ENCODE results near the gene RAB5IF. TPM values are rescaled to one million over a fixed set of nuclear protein-coding genes. Genes with fewer than 3 reads are reported as not detected.
"Not testable (repeated sequence)": the region's sequence is repeated elsewhere in the genome, so short reads cannot be mapped to it uniquely, and the experiment has no call there.

RAB5IF gene, protein sequence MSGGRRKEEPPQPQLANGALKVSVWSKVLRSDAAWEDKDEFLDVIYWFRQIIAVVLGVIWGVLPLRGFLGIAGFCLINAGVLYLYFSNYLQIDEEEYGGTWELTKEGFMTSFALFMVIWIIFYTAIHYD
- 10 to 100 TPM; 60.2 to 69.9 (median 62.9) TPM for total RNA-seq
- polyA plus RNA-seq = 74.3 TPM
- long read RNA-seq, donor 1, transcript RAB5IF-202 (4 exons, 1,114 nt) = major isoform, 71 of 80 reads
- long read RNA-seq, donor 1, partial matches to known transcripts = 0 of 80 reads
- long read RNA-seq, donor 1, other reads (novel, unspliced or antisense) = 4 of 80 reads
- long read RNA-seq, donor 2, transcript RAB5IF-202 (4 exons, 1,114 nt) = major isoform, 35 of 38 reads
- long read RNA-seq, donor 2, partial matches to known transcripts = 0 of 38 reads
- long read RNA-seq, donor 2, other reads (novel, unspliced or antisense) = 1 of 38 reads
- long read RNA-seq, donor 3, transcript RAB5IF-202 (4 exons, 1,114 nt) = major isoform, 15 of 18 reads
- long read RNA-seq, donor 3, partial matches to known transcripts = 0 of 18 reads
- long read RNA-seq, donor 3, other reads (novel, unspliced or antisense) = 2 of 18 reads
- long read RNA-seq, donor 4, transcript RAB5IF-202 (4 exons, 1,114 nt) = major isoform, 30 of 34 reads
- long read RNA-seq, donor 4, partial matches to known transcripts = 1 of 34 reads
- long read RNA-seq, donor 4, other reads (novel, unspliced or antisense) = 2 of 34 reads

DNA sequence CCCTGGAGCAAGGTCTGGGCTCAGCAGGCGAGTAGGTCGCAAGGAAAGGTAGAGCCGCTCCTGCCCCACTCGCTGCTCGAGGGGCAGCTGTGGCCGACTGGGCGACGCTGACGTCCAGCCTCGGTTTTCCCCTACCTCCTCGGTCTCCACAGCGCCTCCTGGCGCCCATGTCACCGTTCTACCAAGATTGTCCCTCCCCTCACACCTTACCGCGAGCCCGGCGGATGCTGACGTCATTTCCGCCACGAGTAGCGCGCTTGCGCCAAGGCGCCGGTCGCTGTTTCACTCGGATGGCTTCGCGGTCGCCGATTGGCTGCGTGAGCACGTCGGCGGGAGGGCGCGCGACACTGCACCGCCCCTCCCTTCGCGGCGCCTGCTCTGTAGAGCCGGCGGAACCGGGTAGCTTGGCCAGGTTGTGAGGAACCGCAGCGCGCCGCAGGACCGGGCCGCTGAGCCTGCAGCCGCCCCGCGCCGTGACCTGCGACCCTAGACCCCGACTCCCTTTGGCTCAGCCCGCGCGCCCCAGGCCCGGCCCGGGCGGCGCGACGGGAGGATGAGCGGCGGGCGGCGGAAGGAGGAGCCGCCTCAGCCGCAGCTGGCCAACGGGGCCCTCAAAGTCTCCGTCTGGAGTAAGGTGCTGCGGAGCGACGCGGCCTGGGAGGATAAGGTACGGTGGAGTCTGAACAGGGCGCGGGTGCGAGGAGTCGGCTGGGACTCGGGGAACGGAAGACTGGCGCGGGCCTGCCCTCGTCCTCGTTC is at the start of gene RAB5IF:
Gene RAB5IF (plus strand): TSS at position 381 of the 759 bp plus-strand sequence. CDS start 173 bp downstream, at position 554.
- H3K27me3 ChIP-seq (ENCODE audit: control insufficient read depth, insufficient read depth) = no peaks in the 10 kb centered on the region
- DNase-seq (peak; percentile 99 to 100 (median 100)), ATAC-seq (peak; percentile 96 to 97)
- H3K9me3 ChIP-seq (ENCODE audit: control insufficient read depth, low read length) = no peaks in the 10 kb centered on the region
- H3K4me3 ChIP-seq (ENCODE audit: low read length) = peak within 1 kb of the TSS; percentile 78
- peak within 1 kb of the TSS; percentile 89 for H3K27ac ChIP-seq (ENCODE audit: low read length)
- WGBS = under 1% methylated on average over 90 of the region's 90 CpGs
- peaks cover 2% of the 10 kb centered on the region for H3K4me1 ChIP-seq (ENCODE audit: control insufficient read depth, insufficient read depth, low read length)
- intact Hi-C loops (cut with DNase I) = loop anchor here in 2 of 4 donors (2.0 to 10.0 kb wide), 2 partner anchors 49 to 139 kb away; partner anchors contain the start of gene NDRG3 (in 1 of the 2)

DNA sequence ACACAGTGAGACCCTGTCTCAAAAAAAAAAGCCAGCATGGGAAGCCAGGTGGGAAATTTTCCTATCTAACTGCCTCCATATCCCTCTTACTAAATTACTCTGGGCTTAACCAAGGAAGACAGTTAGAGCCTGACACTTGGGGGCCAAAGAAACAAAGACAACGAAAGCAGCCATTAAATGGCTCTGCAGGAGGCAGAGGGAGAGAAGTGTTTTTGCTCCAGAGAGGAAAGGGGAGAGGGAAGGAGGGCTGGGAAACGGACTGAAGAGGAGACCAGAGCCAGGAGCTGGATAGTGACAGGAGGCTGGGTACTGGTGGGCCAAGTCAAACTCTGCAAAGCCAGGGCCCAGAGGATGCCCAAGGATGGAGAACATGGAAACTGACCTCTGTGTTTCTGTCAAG is 42.9 kb upstream of the RAB5IF start:
- DNase-seq (peak in 1 of 3 donors; percentile 5), ATAC-seq (no peak)
- intact Hi-C loops (cut with DNase I) = no loop called here
- H3K4me1 ChIP-seq (ENCODE audit: control insufficient read depth, insufficient read depth, low read length) = no peaks in the 10 kb centered on the region
- H3K9me3 ChIP-seq (ENCODE audit: control insufficient read depth, low read length) = no peaks in the 10 kb centered on the region
- 79% methylated on average over 2 of the region's 2 CpGs for WGBS
- no peak overlapping the region for H3K4me3 ChIP-seq (ENCODE audit: low read length)
- H3K27ac ChIP-seq (ENCODE audit: low read length) = no peak overlapping the region
- H3K27me3 ChIP-seq (ENCODE audit: control insufficient read depth, insufficient read depth) = no peaks in the 10 kb centered on the region

DNA sequence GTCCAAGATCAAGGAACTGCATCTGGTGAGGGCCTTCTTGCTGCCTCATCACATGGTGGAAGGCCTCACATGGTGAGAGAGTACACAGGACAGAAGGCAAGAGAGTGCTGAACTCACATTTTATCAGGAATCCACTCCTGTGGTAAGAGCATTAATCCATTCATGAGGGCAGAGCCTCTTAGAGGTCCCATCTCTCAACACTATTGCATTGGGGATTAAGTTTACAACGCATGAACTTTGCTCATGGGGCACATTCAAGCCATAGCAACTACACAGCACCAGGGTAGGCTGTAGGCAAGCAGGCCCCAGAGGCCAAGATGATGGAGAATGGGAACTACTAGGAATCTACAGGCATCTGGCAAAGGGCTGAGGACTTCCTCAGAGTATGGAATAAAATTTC is 42.2 kb upstream of the RAB5IF start:
- no peak overlapping the region for H3K27ac ChIP-seq (ENCODE audit: low read length)
- no peaks in the 10 kb centered on the region for H3K4me1 ChIP-seq (ENCODE audit: control insufficient read depth, insufficient read depth, low read length)
- intact Hi-C loops (cut with DNase I) = no loop called here
- no peak for DNase-seq
- H3K9me3 ChIP-seq (ENCODE audit: control insufficient read depth, low read length) = no peaks in the 10 kb centered on the region
- WGBS = 92% methylated on average over 1 of the region's 1 CpG
- no peaks in the 10 kb centered on the region for H3K27me3 ChIP-seq (ENCODE audit: control insufficient read depth, insufficient read depth)
- no peak overlapping the region for H3K4me3 ChIP-seq (ENCODE audit: low read length)
- ATAC-seq = no peak

DNA sequence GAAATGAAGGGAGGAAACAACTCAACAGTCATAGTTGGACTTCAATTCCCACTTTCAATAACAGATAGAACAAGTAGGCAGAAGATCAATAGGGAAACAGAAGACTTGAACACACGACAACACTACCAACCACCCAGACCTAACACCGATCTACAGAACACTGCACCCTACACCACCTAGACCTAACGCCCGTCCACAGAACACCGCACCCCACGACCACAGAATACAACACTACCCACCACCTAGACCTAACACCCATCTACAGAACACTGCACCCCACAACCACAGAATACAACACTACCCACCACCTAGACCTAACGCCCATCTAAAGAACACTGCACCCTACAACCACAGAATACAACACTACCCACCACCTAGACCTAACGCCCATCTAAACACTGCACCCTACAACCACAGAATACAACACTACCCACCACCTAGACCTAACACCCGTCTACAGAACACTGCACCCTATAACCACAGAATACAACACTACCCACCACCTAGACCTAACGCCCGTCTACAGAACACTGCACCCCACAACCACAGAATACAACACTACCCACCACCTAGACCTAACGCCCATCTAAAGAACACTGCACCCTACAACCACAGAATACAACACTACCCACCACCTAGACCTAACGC is 41.4 kb upstream of the RAB5IF start:
- intact Hi-C loops (cut with DNase I); H3K27ac ChIP-seq (ENCODE audit: low read length); DNase-seq; H3K4me1 ChIP-seq (ENCODE audit: control insufficient read depth, insufficient read depth, low read length); H3K27me3 ChIP-seq (ENCODE audit: control insufficient read depth, insufficient read depth); ATAC-seq; H3K4me3 ChIP-seq (ENCODE audit: low read length); H3K9me3 ChIP-seq (ENCODE audit: control insufficient read depth, low read length): not testable (repeated sequence)
- 96% methylated on average over 13 of the region's 13 CpGs for WGBS

DNA sequence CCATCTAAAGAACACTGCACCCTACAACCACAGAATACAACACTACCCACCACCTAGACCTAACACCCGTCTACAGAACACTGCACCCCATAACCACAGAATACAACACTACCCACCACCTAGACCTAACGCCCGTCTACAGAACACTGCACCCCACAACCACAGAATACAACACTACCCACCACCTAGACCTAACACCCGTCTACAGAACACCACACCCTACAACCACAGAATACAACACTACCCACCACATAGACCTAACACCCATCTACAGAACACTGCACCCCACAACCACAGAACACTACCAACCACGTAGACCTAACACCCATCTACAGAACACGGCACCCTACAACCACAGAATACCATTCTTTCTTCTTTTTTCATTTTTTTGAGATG is 40.9 kb upstream of the RAB5IF start:
- H3K9me3 ChIP-seq (ENCODE audit: control insufficient read depth, low read length); H3K4me1 ChIP-seq (ENCODE audit: control insufficient read depth, insufficient read depth, low read length); intact Hi-C loops (cut with DNase I); H3K27ac ChIP-seq (ENCODE audit: low read length); ATAC-seq; H3K4me3 ChIP-seq (ENCODE audit: low read length); DNase-seq; H3K27me3 ChIP-seq (ENCODE audit: control insufficient read depth, insufficient read depth): not testable (repeated sequence)
- WGBS = 94% methylated on average over 6 of the region's 6 CpGs

DNA sequence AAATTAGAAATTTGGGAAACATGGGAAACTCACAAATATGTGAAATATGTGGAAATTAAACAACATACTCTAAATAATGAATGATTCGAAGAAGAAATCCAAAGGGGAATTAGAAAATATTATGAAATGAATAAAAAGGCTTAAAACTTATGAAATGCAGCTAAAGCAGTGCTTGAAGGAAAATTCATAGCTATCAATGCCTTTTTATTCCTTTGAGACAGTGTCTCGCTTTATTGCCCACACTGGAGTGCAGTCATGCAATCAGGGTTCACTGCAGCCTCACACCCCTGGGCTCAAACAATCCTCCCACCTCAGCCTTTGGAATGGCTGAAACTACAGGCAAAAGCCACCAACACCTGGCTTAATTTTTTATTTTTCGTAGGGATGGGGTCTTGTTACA is 40.1 kb upstream of the RAB5IF start:
- Histone ChIP-seq H3K9me3 (ENCODE audit: control insufficient read depth, low read length) (no peaks in the 10 kb centered on the region), H3K27me3 (ENCODE audit: control insufficient read depth, insufficient read depth) (no peaks in the 10 kb centered on the region), H3K27ac (ENCODE audit: low read length) (no peak overlapping the region), H3K4me3 (ENCODE audit: low read length) (no peak overlapping the region), H3K4me1 (ENCODE audit: control insufficient read depth, insufficient read depth, low read length) (no peaks in the 10 kb centered on the region)
- 93% methylated on average over 3 of the region's 3 CpGs for WGBS
- no peak for DNase-seq
- no peak for ATAC-seq
- intact Hi-C loops (cut with DNase I) = no loop called here

DNA sequence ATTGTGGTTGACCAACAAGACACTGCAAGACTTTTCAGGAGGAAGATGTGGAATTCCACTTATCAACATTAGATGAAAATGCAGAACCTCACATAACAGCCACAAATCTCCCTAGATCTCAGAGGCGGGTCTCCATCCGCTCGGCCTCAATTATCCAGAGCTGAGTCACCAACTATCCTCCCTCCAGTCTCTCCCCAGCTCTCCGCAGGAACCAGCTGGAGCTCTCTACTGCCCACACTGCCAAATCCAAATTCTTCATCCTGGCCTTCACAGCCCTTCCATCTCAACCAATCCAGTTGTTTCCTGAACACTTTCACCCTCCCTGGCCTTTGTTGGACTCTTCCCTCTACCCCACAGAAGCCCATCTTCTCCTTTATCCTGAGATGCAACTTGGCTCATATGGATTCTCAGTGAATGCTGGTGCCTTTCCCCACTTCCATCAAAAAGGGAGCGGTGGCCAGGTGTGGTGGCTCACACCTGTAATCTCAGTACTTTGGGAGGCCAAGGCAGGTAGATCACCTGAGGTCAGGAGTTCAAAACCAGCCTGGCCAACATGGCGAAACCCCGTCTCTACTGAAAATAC is 35.6 kb upstream of the RAB5IF start:
- no peak overlapping the region for H3K27ac ChIP-seq (ENCODE audit: low read length)
- 63% methylated on average over 7 of the region's 7 CpGs for WGBS
- H3K27me3 ChIP-seq (ENCODE audit: control insufficient read depth, insufficient read depth) = no peaks in the 10 kb centered on the region
- intact Hi-C loops (cut with DNase I) = no loop called here
- H3K9me3 ChIP-seq (ENCODE audit: control insufficient read depth, low read length) = no peaks in the 10 kb centered on the region
- no peak overlapping the region for H3K4me3 ChIP-seq (ENCODE audit: low read length)
- H3K4me1 ChIP-seq (ENCODE audit: control insufficient read depth, insufficient read depth, low read length) = no peaks in the 10 kb centered on the region
- ATAC-seq = no peak
- DNase-seq = no peak

DNA sequence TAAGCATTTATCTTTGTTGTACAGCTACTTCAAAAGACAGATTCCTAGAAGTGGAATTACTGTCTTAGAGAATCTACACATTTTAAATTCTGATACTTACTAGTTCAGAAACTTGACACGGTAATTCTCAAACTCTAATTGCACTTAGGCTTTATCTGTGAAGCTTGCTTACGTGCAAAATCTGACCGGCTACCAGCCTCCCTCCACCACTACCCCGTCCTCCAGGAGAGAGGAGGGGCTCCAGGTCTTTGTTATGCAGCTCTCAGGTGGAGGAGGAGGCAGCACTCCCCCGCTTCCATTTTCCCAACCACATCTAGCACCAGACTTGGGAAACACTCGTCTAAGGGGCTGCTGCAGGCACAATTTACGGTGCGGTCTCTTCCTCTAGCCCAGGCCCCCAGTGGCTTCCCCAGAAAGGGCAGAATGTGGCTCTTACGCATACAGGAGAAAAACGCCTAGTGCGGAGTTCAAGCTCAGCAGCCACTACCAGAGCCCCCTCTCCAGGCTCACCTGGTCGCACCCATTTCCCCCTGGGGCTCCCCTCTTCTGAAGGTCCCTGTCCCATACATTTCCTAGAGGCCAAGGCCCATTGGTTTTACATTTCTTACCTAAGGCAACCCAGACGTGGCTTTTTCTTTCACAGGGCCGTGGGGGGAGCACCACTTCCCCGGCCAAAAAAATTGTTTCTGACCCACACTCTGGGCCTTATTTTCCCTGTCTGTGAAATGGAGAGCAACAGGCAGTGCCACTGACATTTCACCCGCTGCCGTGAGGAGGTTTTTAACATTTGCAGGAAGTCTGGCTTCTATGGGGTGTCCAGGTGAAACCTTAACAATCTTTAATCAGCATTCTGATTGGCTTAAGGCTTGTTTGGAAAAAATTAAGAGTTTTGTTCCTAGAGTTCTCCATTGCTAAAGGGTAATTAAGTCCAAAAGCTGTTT is 33.7 kb upstream of the RAB5IF start:
- Histone ChIP-seq H3K4me1 (ENCODE audit: control insufficient read depth, insufficient read depth, low read length) (peaks cover 3% of the 10 kb centered on the region), H3K27ac (ENCODE audit: low read length) (peak overlapping the region; percentile 92), H3K9me3 (ENCODE audit: control insufficient read depth, low read length) (no peaks in the 10 kb centered on the region), H3K27me3 (ENCODE audit: control insufficient read depth, insufficient read depth) (no peaks in the 10 kb centered on the region), H3K4me3 (ENCODE audit: low read length) (no peak overlapping the region)
- ATAC-seq (no peak), DNase-seq (no peak)
- intact Hi-C loops (cut with DNase I) = no loop called here
- 53% methylated on average over 17 of the region's 17 CpGs for WGBS

DNA sequence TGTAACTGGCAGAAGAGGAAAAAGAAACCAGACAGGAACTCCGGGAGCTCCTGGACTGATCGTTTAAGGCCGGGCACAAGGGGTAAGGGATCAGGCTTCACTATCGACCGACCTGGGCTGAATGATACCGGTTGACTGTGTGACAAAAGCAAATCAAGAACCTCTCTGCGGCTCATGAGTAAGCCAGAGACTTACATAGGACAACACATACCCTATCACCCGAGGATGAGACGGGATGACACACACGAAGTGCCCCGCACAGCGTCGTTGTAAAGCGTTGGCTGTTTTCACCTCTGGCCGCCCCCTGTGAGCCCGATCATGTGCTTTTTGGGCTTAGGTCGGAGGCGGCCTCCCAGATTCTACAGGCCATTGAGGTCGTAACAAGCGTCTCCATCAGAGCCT is 32.9 kb upstream of the RAB5IF start:
- Histone ChIP-seq H3K27ac (ENCODE audit: low read length) (peak overlapping the region; percentile 92), H3K9me3 (ENCODE audit: control insufficient read depth, low read length) (no peaks in the 10 kb centered on the region), H3K4me3 (ENCODE audit: low read length) (peak overlapping the region; percentile 98), H3K27me3 (ENCODE audit: control insufficient read depth, insufficient read depth) (no peaks in the 10 kb centered on the region), H3K4me1 (ENCODE audit: control insufficient read depth, insufficient read depth, low read length) (peaks cover 3% of the 10 kb centered on the region)
- intact Hi-C loops (cut with DNase I) = no loop called here
- 16% methylated on average over 20 of the region's 20 CpGs for WGBS
- DNase-seq = no peak
- peak; percentile 2 to 7 for ATAC-seq
